Activated B cell treated with CpG ODN at 0.5 μM for 24 hours (primary cell): ENCODE data around the gene ZNF33B. TPM values are rescaled to one million over a fixed set of nuclear protein-coding genes. Genes with fewer than 3 reads are reported as not detected.

Experiments
- ATAC-seq: fragments of 200-7000 bp; cut with Tn5 transposase; one replicate; pipeline ENCODE4 v1.10.0; 2021; ENCODE audit warnings: low read depth, mild to moderate bottlenecking, moderate library complexity
- CTCF ChIA-PET: fragments of 350-600 bp; sonication (Branson Sonifier 250); formaldehyde crosslinking; loops from one replicate; lab custom pipeline; 2021; ENCODE audit warnings: antibody characterized with exemption; lab: Charles Lee
- POLR2A ChIA-PET: fragments of 350-600 bp; sonication (Branson Sonifier 250); formaldehyde crosslinking; loops from one replicate; lab custom pipeline; 2021; ENCODE audit warnings: antibody characterized with exemption; lab: Charles Lee
- DNase-seq: peaks from one replicate; pipeline ENCODE4 v3.0.0; 2022
- H3K27ac Mint-ChIP-seq: one replicate; pipeline ENCODE4 v1.8.0; 2020; ENCODE audit warnings: mixed read lengths
- H3K27me3 Mint-ChIP-seq: one replicate; pipeline ENCODE4 v1.8.0; 2021; ENCODE audit warnings: mixed read lengths
- H3K36me3 Mint-ChIP-seq: one replicate; pipeline ENCODE4 v1.8.0; 2021; ENCODE audit warnings: low read depth, mixed read lengths
- H3K4me1 Mint-ChIP-seq: one replicate; pipeline ENCODE4 v1.8.0; 2021; ENCODE audit warnings: mixed read lengths
- H3K4me3 Mint-ChIP-seq: one replicate; pipeline ENCODE4 v1.8.0; 2020; ENCODE audit warnings: mild to moderate bottlenecking, mixed read lengths
- H3K9me3 Mint-ChIP-seq: one replicate; pipeline ENCODE4 v1.8.0; 2020; ENCODE audit warnings: mixed read lengths
- intact Hi-C: fragments of 100-400 bp; cut with micrococcal nuclease; formaldehyde crosslinking; loops from one replicate; pipeline ENCODE4 v1.15.1; 2024
- total RNA-seq: library from RNA; stranded (reverse); gene quantifications from 2 replicates; pipeline ENCODE4 v1.2.3, GENCODE V29; 2022
- TF ChIP-seq, protein P1 (sequence below): fragments of 200-600 bp; IDR thresholded peaks from one replicate; pipeline ENCODE4 v1.8.0; 2022; ENCODE audit warnings: antibody characterized with exemption, mild to moderate bottlenecking

The ZNF33B gene
- total RNA-seq, 1 donor from 2014 or later = 31.0 TPM

DNA sequence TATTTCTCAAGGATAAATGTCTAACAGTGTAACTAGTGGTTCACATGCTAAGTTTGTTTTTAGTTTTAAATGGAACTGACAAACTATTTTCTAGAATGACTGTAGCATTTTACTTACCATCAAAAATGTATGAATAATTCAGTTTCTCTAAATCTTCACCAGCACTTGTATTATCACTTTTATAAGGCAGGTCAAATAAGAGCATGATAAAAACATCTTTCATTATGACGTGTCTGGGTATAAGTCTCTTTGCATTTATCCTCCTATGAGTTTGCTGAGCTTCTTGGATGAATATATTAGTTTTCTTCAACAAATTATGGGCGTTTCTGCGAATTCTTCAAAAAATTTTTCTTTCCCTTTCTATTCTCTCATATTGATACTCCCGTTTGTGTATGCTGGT lies 19.9 kb downstream of the ZNF33B start:
- intact Hi-C loops = no loop called here
- Mint-ChIP-seq H3K27ac (no peak overlapping the region), H3K36me3 (peaks cover 67% of the 10 kb centered on the region), H3K27me3 (no peaks in the 10 kb centered on the region), H3K9me3 (peaks cover 2% of the 10 kb centered on the region), H3K4me3 (no peak overlapping the region), H3K4me1 (peaks cover 8% of the 10 kb centered on the region)
- ATAC-seq (no peak), DNase-seq (no peak)
- POLR2A ChIA-PET = no interaction called here
- TF ChIP-seq, protein P1, sequence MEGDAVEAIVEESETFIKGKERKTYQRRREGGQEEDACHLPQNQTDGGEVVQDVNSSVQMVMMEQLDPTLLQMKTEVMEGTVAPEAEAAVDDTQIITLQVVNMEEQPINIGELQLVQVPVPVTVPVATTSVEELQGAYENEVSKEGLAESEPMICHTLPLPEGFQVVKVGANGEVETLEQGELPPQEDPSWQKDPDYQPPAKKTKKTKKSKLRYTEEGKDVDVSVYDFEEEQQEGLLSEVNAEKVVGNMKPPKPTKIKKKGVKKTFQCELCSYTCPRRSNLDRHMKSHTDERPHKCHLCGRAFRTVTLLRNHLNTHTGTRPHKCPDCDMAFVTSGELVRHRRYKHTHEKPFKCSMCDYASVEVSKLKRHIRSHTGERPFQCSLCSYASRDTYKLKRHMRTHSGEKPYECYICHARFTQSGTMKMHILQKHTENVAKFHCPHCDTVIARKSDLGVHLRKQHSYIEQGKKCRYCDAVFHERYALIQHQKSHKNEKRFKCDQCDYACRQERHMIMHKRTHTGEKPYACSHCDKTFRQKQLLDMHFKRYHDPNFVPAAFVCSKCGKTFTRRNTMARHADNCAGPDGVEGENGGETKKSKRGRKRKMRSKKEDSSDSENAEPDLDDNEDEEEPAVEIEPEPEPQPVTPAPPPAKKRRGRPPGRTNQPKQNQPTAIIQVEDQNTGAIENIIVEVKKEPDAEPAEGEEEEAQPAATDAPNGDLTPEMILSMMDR = no peak
- CTCF ChIA-PET = no interaction called here

DNA sequence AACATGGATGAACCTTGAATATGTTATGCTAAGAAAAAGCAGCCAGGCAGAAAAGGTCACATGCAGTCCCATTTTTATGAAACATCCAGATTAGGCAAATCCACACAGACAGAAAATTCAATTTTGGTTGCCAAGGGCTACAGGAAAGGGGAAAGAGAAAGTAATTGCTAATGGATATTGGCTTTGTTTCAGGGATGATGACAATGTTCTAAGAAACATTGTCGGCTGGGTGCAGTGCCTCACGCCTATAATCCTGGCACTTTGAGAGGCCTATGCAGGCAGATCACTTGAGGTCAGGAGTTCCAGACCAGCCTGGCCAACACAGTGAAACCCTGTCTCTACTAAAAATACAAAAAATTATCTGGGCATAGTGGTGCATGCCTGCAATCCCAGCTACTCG lies 23.0 kb downstream of the ZNF33B start:
- ATAC-seq (no peak), DNase-seq (no peak)
- ChIA-PET CTCF (no interaction called here), POLR2A (no interaction called here)
- H3K27me3 Mint-ChIP-seq = no peaks in the 10 kb centered on the region
- no peak overlapping the region for H3K4me3 Mint-ChIP-seq
- intact Hi-C loops = no loop called here
- TF ChIP-seq, protein P1 = no peak
- peaks cover 67% of the 10 kb centered on the region for H3K36me3 Mint-ChIP-seq
- H3K27ac Mint-ChIP-seq = no peak overlapping the region
- H3K9me3 Mint-ChIP-seq = peaks cover 5% of the 10 kb centered on the region
- peaks cover 15% of the 10 kb centered on the region for H3K4me1 Mint-ChIP-seq

DNA sequence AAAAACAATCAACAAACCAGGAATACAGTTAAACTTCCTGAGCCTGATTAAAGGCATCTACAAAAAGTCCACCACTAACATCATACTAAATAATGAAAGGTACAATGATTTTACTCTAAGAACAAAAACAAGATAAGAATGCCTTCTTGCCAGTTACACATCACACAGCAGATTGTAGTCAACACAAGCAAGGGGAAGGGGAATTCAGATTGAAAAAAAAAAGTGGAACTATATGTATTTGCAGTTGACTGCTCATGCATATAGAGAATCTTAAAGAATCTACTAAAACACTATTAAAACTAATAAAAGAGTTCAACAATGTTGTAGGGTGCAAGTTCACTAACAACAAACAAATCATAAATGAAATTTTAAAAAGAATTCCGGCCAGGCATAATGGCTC lies 28.5 kb downstream of the ZNF33B start:
- Mint-ChIP-seq H3K9me3 (peaks cover 5% of the 10 kb centered on the region), H3K27ac (peak overlapping the region; percentile 71), H3K27me3 (no peaks in the 10 kb centered on the region), H3K36me3 (peaks cover 63% of the 10 kb centered on the region), H3K4me3 (peak overlapping the region; percentile 35), H3K4me1 (peaks cover 37% of the 10 kb centered on the region)
- no peak for DNase-seq
- CTCF ChIA-PET = no interaction called here
- intact Hi-C loops = no loop called here
- ATAC-seq = peak; percentile 47
- POLR2A ChIA-PET = no interaction called here
- TF ChIP-seq, protein P1 = no peak

DNA sequence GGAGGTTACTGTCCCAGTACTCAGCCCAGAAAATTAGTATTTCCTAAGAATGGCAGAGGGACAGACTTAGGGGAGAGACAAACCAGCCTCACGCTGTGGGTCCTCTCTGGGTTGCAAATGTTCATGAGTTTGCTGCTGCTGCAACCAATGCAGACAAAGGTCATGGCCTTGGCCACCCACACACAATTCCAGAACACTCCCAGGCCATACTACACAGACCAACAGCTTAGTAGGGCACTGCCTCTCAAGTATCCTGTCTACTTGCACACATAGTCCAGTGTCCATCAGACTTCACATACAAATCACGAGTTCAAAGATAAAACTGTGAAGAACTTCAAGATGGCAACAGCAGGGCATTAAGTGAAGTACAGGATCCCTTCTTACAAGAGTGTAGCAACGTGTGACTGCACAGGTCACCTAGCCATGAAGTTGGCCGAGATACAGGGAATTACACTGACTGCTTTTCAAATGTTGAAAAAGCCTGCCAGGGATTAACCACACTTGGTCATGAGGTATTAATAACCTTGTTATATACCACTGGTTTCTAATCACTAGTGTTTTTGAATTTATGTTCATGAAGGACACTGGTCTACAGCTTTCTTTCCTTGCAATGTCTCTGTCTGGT lies 40.0 kb downstream of the ZNF33B start:
- CTCF ChIA-PET = no interaction called here
- no peak overlapping the region for H3K27ac Mint-ChIP-seq
- POLR2A ChIA-PET = no interaction called here
- H3K9me3 Mint-ChIP-seq = peaks cover 35% of the 10 kb centered on the region
- H3K27me3 Mint-ChIP-seq = no peaks in the 10 kb centered on the region
- no peak for ATAC-seq
- H3K4me1 Mint-ChIP-seq = no peaks in the 10 kb centered on the region
- intact Hi-C loops = no loop called here
- H3K36me3 Mint-ChIP-seq = peaks cover 71% of the 10 kb centered on the region
- no peak for DNase-seq
- H3K4me3 Mint-ChIP-seq = no peak overlapping the region
- TF ChIP-seq, protein P1 = no peak

DNA sequence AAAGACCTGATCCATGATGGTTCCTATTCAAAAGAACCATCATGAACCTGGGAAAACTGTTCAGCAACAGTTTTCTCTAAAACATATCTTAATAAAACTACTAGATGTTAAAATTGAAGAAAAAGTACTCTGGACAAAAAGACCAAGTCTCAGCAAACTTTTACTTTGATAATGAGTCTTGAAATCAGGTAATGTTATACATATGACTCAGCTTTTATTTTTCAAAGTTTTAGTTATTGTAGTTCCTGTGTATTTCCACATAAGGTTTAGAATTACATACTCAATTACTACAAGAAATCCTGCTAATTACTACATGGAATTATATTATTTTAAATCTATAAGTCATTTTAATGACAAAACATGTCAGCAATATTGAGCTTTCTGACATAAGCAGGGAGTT lies 42.2 kb downstream of the ZNF33B start:
- CTCF ChIA-PET = no interaction called here
- TF ChIP-seq, protein P1 = no peak
- H3K36me3 Mint-ChIP-seq = peaks cover 78% of the 10 kb centered on the region
- no peaks in the 10 kb centered on the region for H3K27me3 Mint-ChIP-seq
- H3K9me3 Mint-ChIP-seq = peaks cover 49% of the 10 kb centered on the region
- no peak overlapping the region for H3K4me3 Mint-ChIP-seq
- ATAC-seq (no peak), DNase-seq (no peak)
- H3K27ac Mint-ChIP-seq = no peak overlapping the region
- intact Hi-C loops = no loop called here
- POLR2A ChIA-PET = no interaction called here
- H3K4me1 Mint-ChIP-seq = no peaks in the 10 kb centered on the region
